Heart left ventricle (tissue), 16 donors: ENCODE data around the gene TRAF2. TPM values are rescaled to one million over a fixed set of nuclear protein-coding genes. Genes with fewer than 3 reads are reported as not detected.

Experiments
- ATAC-seq, 4 donors: fragments of 200-7000 bp; cut with Tn5 transposase; one replicate each; pipeline ENCODE4 v1.9.1; 2020 to 2022; ENCODE audit warnings: moderate library complexity in 4 of 4, mild to moderate bottlenecking in 3 of 4, moderate number of reproducible peaks in 1 of 4
- DNase-seq, 5 donors: peaks; one replicate each; pipeline ENCODE4 v3.0.0-alpha.2; 2020
- H3K27ac ChIP-seq, 12 donors: fragments of 200-600 bp; sonication (generic) in 4 of 12; one replicate each; pipeline versions ENCODE4 v1.5.0 to v1.8.0; 2016 to 2022; ENCODE audit warnings: mild to moderate bottlenecking in 2 of 12
- H3K27me3 ChIP-seq, 9 donors: fragments of 200-600 bp; sonication (generic) in 2 of 9; one replicate each; pipeline versions ENCODE4 v1.5.1 to v1.8.0; 2016 to 2022; ENCODE audit warnings: mild to moderate bottlenecking in 3 of 9
- H3K36me3 ChIP-seq, 9 donors: fragments of 200-600 bp; sonication (generic) in 2 of 9; one replicate each; pipeline versions ENCODE4 v1.5.0 to v1.8.0; 2018 to 2022; ENCODE audit warnings: mild to moderate bottlenecking in 2 of 9
- H3K4me1 ChIP-seq, 12 donors: fragments of 200-600 bp; sonication (generic) in 4 of 12; one replicate each; pipeline versions ENCODE4 v1.5.0 to v1.8.0; 2016 to 2022; ENCODE audit warnings: mild to moderate bottlenecking in 3 of 12
- H3K4me3 ChIP-seq, 12 donors: fragments of 200-600 bp; sonication (generic) in 4 of 12; one replicate each; pipeline versions ENCODE4 v1.5.0 to v1.8.0; 2017 to 2022; ENCODE audit warnings: mild to moderate bottlenecking in 9 of 12, moderate library complexity in 4 of 12
- H3K9me3 ChIP-seq, 12 donors: fragments of 200-600 bp; sonication (generic) in 4 of 12; one replicate each; pipeline versions ENCODE4 v1.5.0 to v1.8.0; 2016 to 2022; ENCODE audit warnings: mild to moderate bottlenecking in 1 of 12
- POLR2A ChIP-seq, 2 donors: fragments of 450-650 bp; IDR thresholded peaks; one replicate each; pipeline ENCODE4 v1.6.1; 2017; ENCODE audit warnings: antibody characterized with exemption in 2 of 2, mild to moderate bottlenecking in 2 of 2, moderate library complexity in 2 of 2
- WGBS, 4 donors: extraction: QIAGEN DNeasy Blood & Tissue Kit in 2 of 4; methylation state at CpG; one replicate each; pipeline versions ENCODE4 v1.1.5 to v1.1.7; 2013 to 2018; 5-methylcytosine and 5-hydroxymethylcytosine counted together
- intact Hi-C, 10 donors: fragments of 100-400 bp; cut with DNase I; formaldehyde crosslinking; loops; one replicate each; pipeline versions ENCODE4 v1.11.1 to v1.14.2; 2022
- polyA plus RNA-seq, 2 donors: library from polyadenylated mRNA; stranded (reverse); fragments of 200-250 nt; gene quantifications; one replicate each; pipeline ENCODE4 v1.2.3, GENCODE V29; 2013
- total RNA-seq, 9 donors: library from RNA; depleted of rRNA in 2 of 9; stranded (reverse); fragments of >200 nt in 2 of 9; fragmentation: NEBNext Ultra II Directional in 3 of 9; extraction: Animal tissue kit (Norgen Biotek cat#: 25700) in 3 of 9; gene quantifications; one replicate each; pipeline versions ENCODE4 v1.1.0 to v1.2.4, GENCODE V29; 2016 to 2023
- TF ChIP-seq, protein P1 (sequence below), 12 donors: fragments of 200-600 bp; sonication (generic) in 4 of 12; IDR thresholded peaks; one replicate each; pipeline versions ENCODE4 v1.5.0 to v1.8.0; 2018 to 2022; ENCODE audit warnings: antibody characterized with exemption in 12 of 12, mild to moderate bottlenecking in 5 of 12
- donor health status: ischemic (EF 13 %, LVEDD 7.1; RV severe dilation, severe dysfunction).
- donor health status: healthy with polysubstance abuse.
- donor health status: DM: no; HTN: yes; CAD: no.
- donor health status: DM: no; HTN: no; CAD: no.
- donor health status: ischemic (EF 25% LVEDD 6.9; RV normal size, moderate dysfunction).
- donor health status: ischemic (EF 25% LVEDD 5.7; RV mildly dilated, moderate dysfunction).
- donor health status: healthy.
- donor health status: DM: yes; HTN: yes; CAD: no.
- donor health status: ischemic (EF 35%, LVEDD 5.7; RV mildly dilated, moderate dysfunction).
- donor health status: nonischemic (EF 11% LVEDD 7.7; RV severe dilation, severe dysfunction).
- donor health status: DM: yes; HTN: yes; CAD: no.
- donor health status: PGD.
- donor health status: ischemic (EF 29% LVEDD 5.4; RV normal size, mild dysfunction).
- donor health status: nonischemic (EF 23%, LVEDD 6.1; RV moderate dilation, normal function).

The TRAF2 gene
- total and polyA plus RNA-seq, 11 donors = 6.3 to 28.3 (median 9.4) TPM

DNA sequence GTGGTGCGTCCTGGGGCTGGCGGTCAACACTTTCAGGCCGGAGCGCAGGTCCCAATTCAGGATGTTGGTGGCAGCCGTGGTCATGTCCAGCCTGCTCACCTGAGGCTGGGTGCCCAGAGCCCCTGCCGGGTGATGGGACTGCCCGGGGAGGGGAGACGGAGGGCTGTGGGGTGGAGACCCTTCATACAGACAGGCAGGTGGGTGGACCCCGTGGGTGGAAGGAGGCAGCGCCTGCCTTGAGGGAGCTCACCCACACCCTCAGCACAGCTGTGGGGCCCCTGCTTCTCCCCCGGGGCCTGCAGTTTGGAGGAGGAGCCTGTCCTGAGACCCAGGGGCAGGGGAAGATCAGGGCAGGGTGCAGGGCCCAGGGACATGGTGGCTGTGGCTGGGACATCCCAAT is 84.0 kb downstream of the TRAF2 start:
- intact Hi-C loops = no loop called here

DNA sequence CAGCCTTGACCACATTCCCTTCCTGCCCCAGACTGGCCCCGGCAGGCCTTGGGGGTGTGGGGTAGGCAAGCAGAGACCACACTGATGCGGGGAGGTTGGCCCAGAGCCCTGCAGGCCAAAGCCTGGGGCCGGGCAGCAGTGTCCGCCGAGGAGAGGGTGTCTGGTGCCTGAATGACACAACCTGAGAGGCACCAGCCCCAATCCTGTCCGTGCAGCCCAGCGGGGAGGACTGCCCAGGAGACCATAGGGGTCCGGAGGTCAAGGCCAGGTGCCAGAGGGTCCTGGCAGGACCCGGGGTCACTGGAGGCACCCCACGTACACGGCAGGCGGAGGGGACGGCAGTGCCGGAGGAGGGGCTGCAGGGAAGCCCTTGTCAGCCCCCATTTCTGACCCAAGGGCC is 85.4 kb downstream of the TRAF2 start:
- Histone ChIP-seq H3K4me3 (no peak overlapping the region), H3K9me3 (no peaks in the 10 kb centered on the region), H3K27me3 (no peaks in the 10 kb centered on the region), H3K27ac (no peak overlapping the region), H3K4me1 (peaks cover 6 to 52% (median 24%) of the 10 kb centered on the region in 12 donors), H3K36me3 (no peaks in the 10 kb centered on the region)
- 86 to 92% (median 88%) methylated on average over 9 to 14 of the region's 14 CpGs for WGBS, 4 donors
- no peak for ATAC-seq
- intact Hi-C loops = loop anchor here in 1 of 10 donors (1.0 kb wide), 1 partner anchor 15 kb away; no protein-coding TSS in a partner anchor
- DNase-seq = no peak
- TF ChIP-seq POLR2A (IDR thresholded peaks at IDR 0.05) = no peak
- TF ChIP-seq, protein P1, sequence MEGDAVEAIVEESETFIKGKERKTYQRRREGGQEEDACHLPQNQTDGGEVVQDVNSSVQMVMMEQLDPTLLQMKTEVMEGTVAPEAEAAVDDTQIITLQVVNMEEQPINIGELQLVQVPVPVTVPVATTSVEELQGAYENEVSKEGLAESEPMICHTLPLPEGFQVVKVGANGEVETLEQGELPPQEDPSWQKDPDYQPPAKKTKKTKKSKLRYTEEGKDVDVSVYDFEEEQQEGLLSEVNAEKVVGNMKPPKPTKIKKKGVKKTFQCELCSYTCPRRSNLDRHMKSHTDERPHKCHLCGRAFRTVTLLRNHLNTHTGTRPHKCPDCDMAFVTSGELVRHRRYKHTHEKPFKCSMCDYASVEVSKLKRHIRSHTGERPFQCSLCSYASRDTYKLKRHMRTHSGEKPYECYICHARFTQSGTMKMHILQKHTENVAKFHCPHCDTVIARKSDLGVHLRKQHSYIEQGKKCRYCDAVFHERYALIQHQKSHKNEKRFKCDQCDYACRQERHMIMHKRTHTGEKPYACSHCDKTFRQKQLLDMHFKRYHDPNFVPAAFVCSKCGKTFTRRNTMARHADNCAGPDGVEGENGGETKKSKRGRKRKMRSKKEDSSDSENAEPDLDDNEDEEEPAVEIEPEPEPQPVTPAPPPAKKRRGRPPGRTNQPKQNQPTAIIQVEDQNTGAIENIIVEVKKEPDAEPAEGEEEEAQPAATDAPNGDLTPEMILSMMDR (IDR thresholded peaks at IDR 0.05) = no peak

More for the DNA sequence above, 84.0 kb downstream of the TRAF2 start:
- H3K27me3 ChIP-seq = no peaks in the 10 kb centered on the region
- ATAC-seq (no peak), DNase-seq (no peak)
- TF ChIP-seq, protein P1 (IDR thresholded peaks at IDR 0.05) = no peak
- TF ChIP-seq POLR2A (IDR thresholded peaks at IDR 0.05) = no peak
- H3K4me1 ChIP-seq = peaks cover 0 to 46% (median 16%) of the 10 kb centered on the region in 12 donors
- no peaks in the 10 kb centered on the region for H3K36me3 ChIP-seq
- H3K4me3 ChIP-seq = no peak overlapping the region
- H3K27ac ChIP-seq = no peak overlapping the region
- 84 to 88% (median 86%) methylated on average over 4 to 11 of the region's 11 CpGs for WGBS, 4 donors
- no peaks in the 10 kb centered on the region for H3K9me3 ChIP-seq

DNA sequence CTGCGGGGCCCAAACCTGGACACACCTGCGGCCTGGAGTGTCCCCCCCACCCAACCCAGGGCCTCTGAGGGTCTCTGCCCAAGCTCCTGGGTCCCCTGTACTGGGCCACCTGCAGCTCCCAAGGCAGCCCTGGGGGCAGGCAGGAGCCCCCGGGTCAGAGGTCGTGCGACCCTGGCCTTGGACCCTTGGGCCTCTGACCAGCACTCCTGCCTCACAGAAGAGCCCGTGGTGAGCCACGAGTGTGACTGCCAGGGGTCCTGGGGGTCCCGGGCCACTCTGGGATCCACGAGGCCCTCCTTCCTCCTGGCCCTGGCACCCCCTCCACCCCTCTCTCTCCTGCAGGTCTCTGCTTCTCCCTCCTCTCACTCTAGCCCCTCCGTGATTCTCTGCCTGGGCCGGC is 86.0 kb downstream of the TRAF2 start:
- H3K4me1 ChIP-seq = peaks cover 10 to 57% (median 30%) of the 10 kb centered on the region in 12 donors
- no peak overlapping the region for H3K4me3 ChIP-seq
- ATAC-seq (no peak), DNase-seq (no peak)
- H3K9me3 ChIP-seq = no peaks in the 10 kb centered on the region
- TF ChIP-seq POLR2A (IDR thresholded peaks at IDR 0.05) = no peak
- TF ChIP-seq, protein P1 (IDR thresholded peaks at IDR 0.05) = no peak
- intact Hi-C loops = loop anchor here in 1 of 10 donors (1.0 kb wide), 1 partner anchor 16 kb away; no protein-coding TSS in a partner anchor
- WGBS, 4 donors = 80 to 89% (median 87%) methylated on average over 9 to 11 of the region's 11 CpGs
- no peak overlapping the region for H3K27ac ChIP-seq
- H3K36me3 ChIP-seq = no peaks in the 10 kb centered on the region
- peaks cover 0 to under 1% (median 0%) of the 10 kb centered on the region in 9 donors for H3K27me3 ChIP-seq

DNA sequence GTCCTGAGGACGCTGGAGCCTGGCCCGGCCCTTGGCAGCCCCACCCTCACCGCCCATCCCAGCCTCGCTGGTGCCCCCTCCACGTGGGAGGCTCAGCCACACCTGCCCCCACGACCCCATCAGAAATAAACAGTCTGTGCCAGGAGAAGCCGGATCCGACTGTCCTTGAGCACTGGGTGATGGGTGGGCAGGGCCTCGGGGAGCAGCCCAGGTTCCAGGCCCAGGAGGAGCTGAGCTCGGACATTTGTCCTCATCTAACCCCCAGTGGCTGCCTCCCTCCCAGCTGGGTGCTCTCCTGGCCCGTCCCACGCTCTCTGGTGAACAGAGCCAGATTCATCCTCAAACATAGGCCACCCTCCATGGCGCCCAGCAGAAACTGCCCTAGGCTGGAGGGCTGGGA is 86.4 kb downstream of the TRAF2 start:
- TF ChIP-seq POLR2A (IDR thresholded peaks at IDR 0.05) = no peak
- TF ChIP-seq, protein P1 (IDR thresholded peaks at IDR 0.05) = no peak
- no peaks in the 10 kb centered on the region for H3K36me3 ChIP-seq
- intact Hi-C loops = loop anchor here in 1 of 10 donors (1.0 kb wide), 1 partner anchor 16 kb away; no protein-coding TSS in a partner anchor
- H3K27ac ChIP-seq = no peak overlapping the region
- 39 to 62% (median 53%) methylated on average over 9 to 13 of the region's 13 CpGs for WGBS, 4 donors
- H3K27me3 ChIP-seq = peaks cover 0 to 5% (median 0%) of the 10 kb centered on the region in 9 donors
- H3K9me3 ChIP-seq = no peaks in the 10 kb centered on the region
- peaks cover 10 to 62% (median 33%) of the 10 kb centered on the region in 12 donors for H3K4me1 ChIP-seq
- no peak for DNase-seq
- no peak overlapping the region for H3K4me3 ChIP-seq
- no peak for ATAC-seq
